ENCODE data around the gene ZCCHC2. TPM values are rescaled to one million over a fixed set of nuclear protein-coding genes. Genes with fewer than 3 reads are reported as not detected.

The ZCCHC2 gene
- 7.5 to 13.3 TPM (median 11.3 TPM) in 5 replicates for total RNA-seq (2022; extraction: Qiagen RNA extraction)

DNA sequence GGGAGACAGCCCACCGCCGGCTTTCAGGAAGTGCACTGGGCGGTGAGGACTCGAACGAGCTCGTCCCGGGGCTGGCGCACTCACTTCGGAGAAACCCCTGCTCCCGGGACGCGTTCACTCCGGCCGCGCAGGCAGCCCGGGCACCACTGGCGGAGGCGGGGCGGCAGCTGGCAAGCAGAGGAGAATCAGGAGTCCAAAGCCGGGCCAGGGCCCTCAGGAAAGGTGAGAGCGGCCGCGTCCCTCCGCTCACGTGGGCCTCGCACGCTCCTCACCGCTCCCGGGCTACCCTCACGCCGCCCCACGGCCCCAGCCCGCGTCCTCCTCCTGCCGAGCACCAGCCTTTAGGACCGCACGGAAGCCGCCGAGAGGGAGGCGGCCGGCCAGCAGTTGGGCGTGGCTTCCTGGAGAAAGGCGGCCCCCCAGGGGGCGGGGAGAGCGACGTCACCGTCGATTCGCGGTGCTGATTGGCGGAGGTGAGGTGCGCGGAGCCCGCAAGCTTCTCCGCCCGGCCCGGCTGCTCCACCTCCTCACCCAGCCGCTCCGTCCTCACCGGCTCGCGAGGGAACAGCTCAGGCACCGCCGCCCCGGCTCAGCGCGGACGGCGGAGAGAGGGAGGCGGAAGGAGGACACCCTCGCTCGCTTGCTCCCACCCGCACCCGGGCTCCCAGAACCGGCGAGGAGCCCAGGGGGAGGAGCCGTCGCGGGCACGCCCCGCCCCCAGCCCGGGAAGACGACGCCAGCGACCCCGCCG is at the start of gene ZCCHC2:
ZCCHC2 (plus strand) TSS at position 522 of the 751 bp plus-strand sequence. CDS start 400 bp downstream, outside the sequence.

Other genes with a start within 250 kb of the ZCCHC2 start
- gene TNFRSF11A, start 197.7 kb upstream of the ZCCHC2 start, total RNA-seq (2022; extraction: Qiagen RNA extraction), result 5.1 to 10.2 TPM (median 8.3 TPM) in 5 replicates
- gene PHLPP1, start 192.5 kb downstream of the ZCCHC2 start, total RNA-seq (2022; extraction: Qiagen RNA extraction), result 6.7 to 10.1 TPM (median 8.6 TPM) in 5 replicates